ENCODE data around the gene RAD51B.

RAD51B gene

DNA sequence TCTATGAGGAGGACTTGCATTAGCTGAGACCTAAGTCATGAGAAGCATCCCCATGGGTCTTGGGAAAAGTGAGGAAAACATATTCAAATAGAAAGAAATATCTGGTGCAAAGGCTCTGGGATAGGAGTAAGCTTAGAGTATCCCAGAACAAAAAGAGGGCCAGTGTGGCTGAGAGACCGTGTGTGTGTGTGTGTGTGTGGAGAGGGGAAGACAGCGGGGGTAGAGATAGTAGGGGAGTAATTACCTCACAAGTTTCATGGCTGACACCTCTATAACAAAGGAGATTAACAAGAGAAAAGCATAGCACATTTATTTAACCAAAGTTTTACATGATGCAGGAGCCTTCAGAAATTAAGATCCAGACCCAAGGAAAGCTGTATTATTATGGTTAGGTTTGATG lies 440.5 kb downstream of the RAD51B start:
- no peak for DNase-seq

DNA sequence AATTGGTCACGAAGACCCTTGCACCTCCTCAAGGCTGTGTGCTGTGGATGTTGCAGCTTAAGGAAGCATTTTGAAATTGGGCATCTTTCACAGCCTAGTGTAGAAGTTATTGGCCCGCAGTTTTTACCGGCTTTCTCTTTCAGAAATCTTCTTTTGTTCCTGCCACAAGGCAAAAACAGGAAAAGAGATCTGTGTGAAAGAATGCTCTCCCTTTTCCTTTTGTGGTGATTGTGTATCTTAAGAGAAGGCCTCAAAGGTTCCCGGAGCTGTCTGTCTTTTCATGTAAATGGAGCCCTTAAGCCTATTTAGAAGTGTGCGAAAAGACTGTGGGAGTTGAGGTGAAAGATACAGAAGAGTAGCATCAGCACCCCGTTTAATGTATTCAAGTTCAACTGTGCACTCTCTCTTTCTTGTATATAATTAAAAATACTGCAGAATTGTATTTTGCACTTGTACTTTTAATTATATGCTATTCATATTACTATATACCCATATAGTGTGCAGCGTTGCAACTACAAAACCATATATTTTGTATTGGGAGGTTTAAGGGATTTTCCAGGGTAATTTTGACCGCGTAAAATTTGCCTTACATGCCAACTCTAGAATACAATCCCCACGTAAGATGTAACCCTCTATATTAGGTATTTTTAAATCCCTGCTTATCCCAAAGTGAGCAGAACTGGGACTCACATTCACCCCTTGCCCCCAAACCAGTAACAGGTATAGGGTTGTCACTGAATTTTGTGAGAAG lies 441.7 kb downstream of the RAD51B start:
- no peak for DNase-seq

GRCh38 chr14:68262567-68262966 lies 443.0 kb downstream of the RAD51B start:
- DNase-seq = no peak

DNA sequence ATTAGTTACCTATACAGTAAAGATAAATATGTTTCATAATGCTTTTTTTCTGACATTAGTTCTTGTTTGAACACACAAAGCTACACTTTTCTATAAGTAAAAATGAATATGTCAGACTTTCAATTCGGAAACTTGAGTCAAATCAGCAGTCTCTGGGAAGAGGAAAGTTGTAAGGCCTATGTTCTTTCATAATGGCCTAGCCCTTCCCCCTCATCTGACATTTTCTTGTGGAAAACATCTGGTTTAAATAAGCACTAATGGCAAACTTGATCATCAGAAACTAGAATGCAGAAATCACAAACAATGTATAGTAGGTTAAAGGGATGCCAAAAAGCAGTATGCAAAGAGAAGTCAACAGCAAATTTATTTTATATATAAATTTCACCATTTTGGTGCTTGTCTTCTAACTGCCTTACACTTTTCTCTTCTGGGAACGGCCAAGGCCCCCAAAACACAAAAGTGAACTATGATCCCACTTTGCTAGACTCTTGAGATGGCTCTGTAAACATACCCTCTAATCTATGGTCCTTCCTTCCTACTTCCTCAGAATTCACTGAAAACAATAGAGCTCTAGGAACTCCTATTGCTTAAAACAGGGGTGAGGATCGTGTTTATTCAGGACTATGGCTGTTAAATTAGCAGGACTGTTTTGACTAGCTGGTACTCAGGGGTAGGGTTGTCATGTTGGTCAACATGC lies 444.1 kb downstream of the RAD51B start:
- no peak for DNase-seq

- DNase-seq = no peak
These were observed 444.6 kb downstream of the RAD51B start for GRCh38 chr14:68264260-68264569.

DNA sequence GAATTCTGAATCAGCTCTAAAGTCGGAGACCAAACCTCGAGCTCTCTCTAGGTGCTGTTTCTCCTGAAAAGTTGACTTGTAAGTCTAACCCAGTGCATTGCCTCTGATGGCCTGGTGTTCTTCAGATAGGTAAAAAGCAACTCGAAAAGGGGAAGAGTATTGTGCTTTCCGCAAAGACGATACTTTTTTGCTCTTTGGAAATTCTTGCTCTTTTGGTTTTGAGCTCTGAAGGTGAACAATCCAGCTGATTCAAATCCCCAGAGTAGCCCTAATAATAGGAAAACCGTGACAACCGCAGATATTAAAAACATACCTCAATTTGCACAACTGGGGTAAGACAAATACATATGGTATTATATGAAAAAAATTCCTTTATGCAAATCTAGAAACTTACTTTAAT lies 447.4 kb downstream of the RAD51B start:
- no peak for DNase-seq

DNA sequence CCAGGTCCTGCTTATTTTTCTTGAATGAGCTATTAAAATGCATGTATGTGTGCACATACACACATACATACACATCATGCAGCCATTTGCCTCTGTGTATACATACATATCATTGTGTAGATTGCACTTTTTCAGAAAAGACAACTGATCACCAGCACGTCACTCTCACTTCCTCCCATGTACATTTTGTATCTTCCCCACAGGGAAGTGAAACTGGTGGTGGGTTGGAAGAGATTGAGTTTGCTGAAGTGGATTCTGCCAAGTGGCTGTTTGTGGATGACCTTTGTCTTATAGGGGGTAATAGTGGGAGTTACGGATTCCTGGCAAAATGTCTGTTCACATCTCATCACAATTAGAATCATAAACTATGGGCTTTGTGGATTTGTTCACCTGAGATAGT lies 448.6 kb downstream of the RAD51B start:
- DNase-seq = no peak

- DNase-seq = no peak
These were observed 449.1 kb downstream of the RAD51B start for GRCh38 chr14:68268719-68269118.

- no peak for DNase-seq
These were observed 449.8 kb downstream of the RAD51B start for GRCh38 chr14:68269136-68269927.

DNA sequence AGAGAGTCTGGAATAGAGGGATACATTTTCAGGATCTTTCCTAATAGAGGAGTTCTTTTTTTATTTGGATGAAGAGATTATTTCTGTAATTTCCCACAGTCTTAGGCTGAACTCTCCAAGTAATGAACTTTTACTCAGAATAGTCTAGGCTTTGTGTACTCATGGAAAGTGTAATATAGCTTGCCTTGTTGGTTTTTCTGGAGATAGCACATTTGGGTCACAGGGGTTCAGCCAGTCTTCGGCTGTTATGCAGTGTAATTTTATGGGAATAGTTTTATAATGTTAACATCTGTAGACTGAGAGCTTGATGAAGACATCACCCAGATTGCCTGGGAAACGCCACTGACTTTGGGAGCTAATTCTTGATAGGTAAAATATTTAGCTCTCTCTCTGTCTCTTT lies 450.8 kb downstream of the RAD51B start:
- DNase-seq = no peak

- DNase-seq = no peak
These were observed 452.4 kb downstream of the RAD51B start for GRCh38 chr14:68271913-68272391.

DNA sequence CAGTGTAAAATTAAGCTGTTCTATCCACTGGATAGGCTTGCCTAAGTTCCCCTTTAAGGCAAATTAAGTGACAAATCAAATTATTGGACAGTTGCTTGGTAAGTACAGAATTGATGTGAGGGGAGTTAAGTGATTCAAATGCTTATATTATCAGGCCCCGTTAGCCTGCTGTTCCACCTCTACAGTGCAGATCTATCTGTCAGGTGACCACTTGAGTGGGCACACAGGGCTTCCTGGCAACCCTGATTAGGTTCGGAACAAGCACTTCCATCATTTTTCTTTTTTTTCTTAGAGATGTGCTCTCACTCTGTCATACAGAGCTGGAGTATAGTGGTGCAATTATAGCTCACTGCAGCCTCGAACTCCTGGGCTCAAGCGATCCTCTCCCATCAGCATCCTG lies 453.8 kb downstream of the RAD51B start:
- DNase-seq = no peak

- DNase-seq = no peak
These were observed 455.1 kb downstream of the RAD51B start for GRCh38 chr14:68274725-68275124.

DNA sequence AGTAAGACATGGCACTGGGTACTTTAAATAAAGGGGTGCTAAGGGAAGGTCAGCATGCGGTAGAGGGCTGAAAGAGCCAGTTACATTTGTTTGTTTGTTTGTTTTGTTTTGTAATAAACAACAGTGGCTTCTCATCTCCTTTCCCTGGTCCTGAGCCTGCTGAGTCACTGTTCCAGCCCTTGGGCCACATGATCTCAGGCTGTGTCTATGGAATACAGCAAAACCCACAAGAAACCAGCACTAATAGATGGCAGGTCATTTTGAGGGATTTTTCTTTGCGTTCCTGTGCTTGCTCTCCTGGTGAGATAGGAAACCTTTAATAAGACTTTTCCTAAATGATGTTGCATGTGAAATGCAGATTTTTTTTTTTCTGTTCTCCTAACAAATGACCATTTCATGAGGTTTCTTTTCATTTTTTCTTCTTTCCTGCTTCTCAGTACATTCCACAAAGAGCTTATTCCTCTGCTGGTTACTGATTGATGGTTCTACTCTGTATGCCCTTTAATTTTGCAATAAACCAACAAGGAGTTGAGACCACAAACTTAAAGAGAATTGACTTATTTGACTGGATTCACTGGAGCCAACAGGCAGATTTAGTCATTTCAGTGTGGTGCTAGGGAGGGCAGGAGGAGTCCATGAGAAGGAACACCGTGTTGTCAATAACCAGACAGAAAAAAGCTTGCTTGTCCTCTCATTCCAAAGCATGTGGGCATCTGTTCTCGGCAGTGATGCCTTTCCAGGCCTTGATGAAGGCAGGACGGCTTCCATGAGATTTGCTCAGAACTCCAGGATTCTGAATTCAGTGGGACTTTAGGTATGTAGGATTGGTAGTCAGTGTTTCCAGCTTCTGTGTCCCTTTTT lies 459.2 kb downstream of the RAD51B start:
- no peak for DNase-seq

GRCh38 chr14:68279437-68279720 lies 459.8 kb downstream of the RAD51B start:
- no peak for DNase-seq

- no peak for DNase-seq
These were observed 460.2 kb downstream of the RAD51B start for GRCh38 chr14:68279777-68280233.

- DNase-seq = no peak
These were observed 461.9 kb downstream of the RAD51B start for GRCh38 chr14:68281497-68281896.

- DNase-seq = peak; percentile 26 to 33
These were observed 463.1 kb downstream of the RAD51B start for GRCh38 chr14:68282479-68283377.

- peak; percentile 28 to 41 for DNase-seq
These were observed 464.0 kb downstream of the RAD51B start for GRCh38 chr14:68283378-68284123.

DNA sequence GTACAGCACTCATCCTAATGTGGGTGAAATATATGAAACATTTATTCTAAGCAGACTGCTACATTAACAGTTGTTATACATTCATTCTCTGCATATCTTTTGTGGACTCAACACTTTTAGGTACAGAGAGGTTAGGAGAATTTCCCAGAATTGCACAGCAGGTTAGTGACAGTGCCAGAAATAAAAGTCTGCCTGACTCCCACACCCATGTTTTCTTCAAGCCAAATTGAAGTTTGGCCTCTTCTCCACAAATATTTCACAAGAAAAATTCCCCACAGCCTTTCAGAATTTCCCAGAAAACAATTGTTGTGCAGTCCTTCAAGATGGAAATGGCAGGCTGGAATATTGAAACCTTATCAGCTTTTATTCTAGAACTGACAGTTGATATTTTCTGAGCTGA lies 464.8 kb downstream of the RAD51B start:
- DNase-seq = no peak

GRCh38 chr14:68284834-68285233 lies 465.3 kb downstream of the RAD51B start:
- no peak for DNase-seq
